Body of pancreas (tissue), 4 donors: ENCODE results near the gene TNFAIP8L2. TPM values are rescaled to one million over a fixed set of nuclear protein-coding genes. Genes with fewer than 3 reads are reported as not detected.

Source experiments
- ATAC-seq: fragments of 150-250 bp; one replicate; pipeline ENCODE4 v1.9.1; 2016
- DNase-seq, 4 donors: peaks; one replicate each; pipeline ENCODE4 v3.0.0-alpha.2; 2019
- H3K27ac ChIP-seq, 4 donors: fragments of 200-600 bp; sonication (generic); 1 replicate in 3 of 4; 2 replicates in 1 of 4; pipeline versions ENCODE4 v1.5.1 to v1.6.1; 2016 to 2019; ENCODE audit warnings: mild to moderate bottlenecking in 1 of 4, mixed read lengths in 1 of 4, moderate library complexity in 1 of 4
- H3K27me3 ChIP-seq, 2 donors: fragments of 200-600 bp; sonication (generic); one replicate each; pipeline ENCODE4 v1.6.0; 2016; ENCODE audit warnings: mild to moderate bottlenecking in 1 of 2
- H3K36me3 ChIP-seq, 2 donors: fragments of 200-600 bp; sonication (generic); replicated peaks in 1 of 2; 2 replicates each; pipeline ENCODE4 v1.5.1; 2016; ENCODE audit warnings: low read depth in 2 of 2; ENCODE audit not compliant: insufficient read depth in 1 of 2
- H3K4me1 ChIP-seq: fragments of 200-600 bp; sonication (generic); one replicate; pipeline ENCODE4 v1.6.0; 2016
- H3K4me3 ChIP-seq, 2 donors: fragments of 200-600 bp; sonication (generic); 1 replicate in 1 of 2; 2 replicates in 1 of 2; pipeline ENCODE4 v1.5.1; 2016 to 2019
- H3K9me3 ChIP-seq, 3 donors: fragments of 200-600 bp; sonication (generic); 1 replicate in 2 of 3; 2 replicates in 1 of 3; pipeline ENCODE4 v1.5.1; 2016
- CTCF ChIP-seq, 7 experiments: fragments of 450-650 bp in 4 of 7; fragments of 200-600 bp in 3 of 7; sonication (generic) in 3 of 7; IDR thresholded peaks; one replicate each; pipeline ENCODE4 v1.5.1; 2016 to 2019; ENCODE audit warnings: antibody characterized with exemption in 7 of 7
- POLR2A ChIP-seq, 3 donors: fragments of 450-650 bp; IDR thresholded peaks; one replicate each; pipeline ENCODE4 v1.6.1; 2016; ENCODE audit warnings: antibody characterized with exemption in 3 of 3, mild to moderate bottlenecking in 2 of 3
- WGBS, 2 donors: methylation state at CpG; one replicate each; pipeline ENCODE4 v1.1.5; 2017; 5-methylcytosine and 5-hydroxymethylcytosine counted together
- intact Hi-C: fragments of 100-400 bp; cut with DNase I; formaldehyde crosslinking; loops from one replicate; pipeline ENCODE4 v1.15.1; 2023
- total RNA-seq, 2 donors: library from RNA; depleted of rRNA; stranded (reverse); fragments of >200 nt; gene quantifications; one replicate each; pipeline ENCODE4 v1.1.0, GENCODE V29; 2016

Gene TNFAIP8L2
- 1 to 10 TPM in 1 of 2 donors, under 1 TPM in 1; 0.99 to 1.6 TPM for total RNA-seq

GRCh38 chr1:151156515-151156819 is at the start of gene TNFAIP8L2:
TSS of gene TNFAIP8L2 (plus strand) at chr1:151156649. CDS start at chr1:151158698, 2,049 bp downstream.
- Histone ChIP-seq H3K9me3 (no peaks in the 10 kb centered on the region), H3K27ac (peak within 1 kb of the TSS in 1 of 4 donors; percentile 26), H3K4me1 (no peaks in the 10 kb centered on the region), H3K4me3 (no peak within 1 kb of the TSS), H3K36me3 (peaks cover 3% of the 10 kb centered on the region in 2 donors), H3K27me3 (no peaks in the 10 kb centered on the region)
- intact Hi-C loops = loop anchor here (10.0 kb wide), 1 partner anchor 62 kb away; no protein-coding TSS in a partner anchor
- 65 to 70% methylated on average over 4 of the region's 4 CpGs for WGBS, 2 donors
- no peak for ATAC-seq
- TF ChIP-seq CTCF (IDR thresholded peaks at IDR 0.05) (no peak), POLR2A (IDR thresholded peaks at IDR 0.05) (no peak)
- DNase-seq = peak in 1 of 4 donors; percentile 65

GRCh38 chr1:151106894-151107293 is 49.6 kb upstream of the TNFAIP8L2 start:
- no peak overlapping the region for H3K27ac ChIP-seq
- WGBS, 2 donors = 75 to 77% methylated on average over 2 of the region's 2 CpGs
- H3K36me3 ChIP-seq = no peaks in the 10 kb centered on the region
- intact Hi-C loops = no loop called here
- TF ChIP-seq POLR2A (IDR thresholded peaks at IDR 0.05) (no peak), CTCF (IDR thresholded peaks at IDR 0.05) (no peak)
- H3K4me3 ChIP-seq = no peak overlapping the region
- DNase-seq (no peak), ATAC-seq (no peak)
- H3K27me3 ChIP-seq = no peaks in the 10 kb centered on the region
- H3K9me3 ChIP-seq = no peaks in the 10 kb centered on the region
- no peaks in the 10 kb centered on the region for H3K4me1 ChIP-seq

- Histone ChIP-seq H3K9me3 (no peaks in the 10 kb centered on the region), H3K27ac (no peak overlapping the region), H3K36me3 (no peaks in the 10 kb centered on the region), H3K27me3 (no peaks in the 10 kb centered on the region), H3K4me3 (no peak overlapping the region), H3K4me1 (no peaks in the 10 kb centered on the region)
- ATAC-seq (no peak), DNase-seq (no peak)
- 91 to 94% methylated on average over 5 of the region's 5 CpGs for WGBS, 2 donors
- TF ChIP-seq POLR2A (IDR thresholded peaks at IDR 0.05) (no peak), CTCF (IDR thresholded peaks at IDR 0.05) (no peak)
- intact Hi-C loops = no loop called here
Observed at GRCh38 chr1:151108331-151108730, 48.1 kb upstream of the TNFAIP8L2 start.

GRCh38 chr1:151113877-151114276 is 42.6 kb upstream of the TNFAIP8L2 start:
- no peaks in the 10 kb centered on the region for H3K4me1 ChIP-seq
- 58 to 65% methylated on average over 5 of the region's 5 CpGs for WGBS, 2 donors
- H3K27ac ChIP-seq = no peak overlapping the region
- no peaks in the 10 kb centered on the region for H3K36me3 ChIP-seq
- no peaks in the 10 kb centered on the region for H3K9me3 ChIP-seq
- TF ChIP-seq POLR2A (IDR thresholded peaks at IDR 0.05) (no peak), CTCF (IDR thresholded peaks at IDR 0.05) (no peak)
- intact Hi-C loops = no loop called here
- ATAC-seq = no peak
- H3K4me3 ChIP-seq = no peak overlapping the region
- no peaks in the 10 kb centered on the region for H3K27me3 ChIP-seq
- no peak for DNase-seq

GRCh38 chr1:151124763-151125403 is 31.6 kb upstream of the TNFAIP8L2 start:
- Histone ChIP-seq H3K36me3 (no peaks in the 10 kb centered on the region), H3K4me1 (peaks cover 5% of the 10 kb centered on the region), H3K27ac (no peak overlapping the region), H3K4me3 (no peak overlapping the region), H3K9me3 (no peaks in the 10 kb centered on the region), H3K27me3 (no peaks in the 10 kb centered on the region)
- ATAC-seq = no peak
- intact Hi-C loops = no loop called here
- 53 to 59% methylated on average over 5 of the region's 5 CpGs for WGBS, 2 donors
- no peak for TF ChIP-seq POLR2A (IDR thresholded peaks at IDR 0.05)
- TF ChIP-seq CTCF (IDR thresholded peaks at IDR 0.05) = no peak
- DNase-seq = peak in 2 of 4 donors; percentile 15 to 19
